H9 (cell line): Measurements from ENCODE around the gene IFI27. TPM values are rescaled to one million over a fixed set of nuclear protein-coding genes. Genes with fewer than 3 reads are reported as not detected.

Source experiments
- DNase-seq: peaks from one replicate; pipeline ENCODE4 v3.0.0-alpha.2; 2017
- H2AFZ ChIP-seq: one replicate; pipeline ENCODE4 v1.6.1; 2013; ENCODE audit warnings: mild to moderate bottlenecking, low read length, control low read depth, moderate library complexity
- H2AK5ac ChIP-seq: 2 replicates; pipeline ENCODE4 v1.6.1; 2013; ENCODE audit warnings: low read length, control low read depth, mixed read lengths; ENCODE audit not compliant: insufficient read length
- H2BK120ac ChIP-seq: one replicate; pipeline ENCODE4 v1.6.1; 2013; ENCODE audit warnings: low read depth, mild to moderate bottlenecking, low read length, control low read depth, inconsistent platforms; ENCODE audit not compliant: poor library complexity, severe bottlenecking
- H2BK12ac ChIP-seq: 2 replicates; pipeline ENCODE4 v1.6.1; 2013; ENCODE audit warnings: low read length, control low read depth, mixed read lengths, low read depth; ENCODE audit not compliant: insufficient read length
- H2BK15ac ChIP-seq: 2 replicates; pipeline ENCODE4 v1.6.1; 2013; ENCODE audit warnings: low read depth, low read length, control low read depth
- H2BK20ac ChIP-seq: one replicate; pipeline ENCODE4 v1.6.1; 2013; ENCODE audit warnings: low read depth, mild to moderate bottlenecking, low read length, control low read depth, inconsistent platforms; ENCODE audit not compliant: poor library complexity, severe bottlenecking
- H2BK5ac ChIP-seq: 2 replicates; pipeline ENCODE4 v1.6.1; 2013; ENCODE audit warnings: low read length, control low read depth, mixed read lengths; ENCODE audit not compliant: insufficient read length
- H3K14ac ChIP-seq: 2 replicates; pipeline ENCODE4 v1.6.1; 2013; ENCODE audit warnings: low read length, control low read depth; ENCODE audit not compliant: insufficient read depth
- H3K18ac ChIP-seq: 2 replicates; pipeline ENCODE4 v1.6.1; 2013; ENCODE audit warnings: low read depth, mild to moderate bottlenecking, mixed read lengths, low read length, control low read depth; ENCODE audit not compliant: insufficient read length
- H3K23ac ChIP-seq: 2 replicates; pipeline ENCODE4 v1.6.1; 2013; ENCODE audit warnings: low read length, control low read depth, mixed read lengths, low read depth; ENCODE audit not compliant: insufficient read length
- H3K23me2 ChIP-seq: 2 replicates; pipeline ENCODE4 v1.6.1; 2013; ENCODE audit warnings: low read depth, mild to moderate bottlenecking, mixed read lengths, low read length, control low read depth; ENCODE audit not compliant: insufficient read length, poor library complexity, severe bottlenecking
- H3K27ac ChIP-seq: 2 replicates; pipeline ENCODE4 v1.5.1; 2013; ENCODE audit warnings: low read length, control low read depth, mixed read lengths, low read depth; ENCODE audit not compliant: insufficient read length
- H3K27me3 ChIP-seq: 2 replicates; pipeline ENCODE4 v1.6.1; 2013; ENCODE audit warnings: low read length, control low read depth, inconsistent platforms; ENCODE audit not compliant: insufficient read depth
- H3K4ac ChIP-seq: 2 replicates; pipeline ENCODE4 v1.6.1; 2013; ENCODE audit warnings: low read depth, mild to moderate bottlenecking, control low read depth, inconsistent platforms, low read length, moderate library complexity
- H3K4me1 ChIP-seq: 2 replicates; pipeline ENCODE4 v1.6.1; 2013; ENCODE audit warnings: low read length, control low read depth, inconsistent platforms; ENCODE audit not compliant: insufficient read depth
- H3K4me2 ChIP-seq: 2 replicates; pipeline ENCODE4 v1.6.1; 2013; ENCODE audit warnings: low read length, control low read depth, mixed read lengths; ENCODE audit not compliant: insufficient read length, insufficient read depth
- H3K56ac ChIP-seq: 2 replicates; pipeline ENCODE4 v1.6.1; 2013; ENCODE audit warnings: low read depth, mild to moderate bottlenecking, mixed read lengths, low read length, control low read depth; ENCODE audit not compliant: insufficient read length
- H3K79me1 ChIP-seq: 2 replicates; pipeline ENCODE4 v1.6.1; 2013; ENCODE audit warnings: low read depth, mild to moderate bottlenecking, moderate library complexity, low read length, control low read depth, inconsistent platforms; ENCODE audit not compliant: insufficient read depth, poor library complexity, severe bottlenecking
- H3K79me2 ChIP-seq: 2 replicates; pipeline ENCODE4 v1.6.1; 2013; ENCODE audit warnings: low read length, control low read depth, inconsistent platforms; ENCODE audit not compliant: insufficient read depth
- H3K9ac ChIP-seq: 2 replicates; pipeline ENCODE4 v1.6.1; 2013; ENCODE audit warnings: low read length, control low read depth, mixed read lengths; ENCODE audit not compliant: insufficient read length; ENCODE audit errors: extremely low read depth
- H3K9me3 ChIP-seq: one replicate; pipeline ENCODE4 v1.6.1; 2013; ENCODE audit warnings: low read depth, low read length, inconsistent platforms; ENCODE audit not compliant: control insufficient read depth
- H3T11ph ChIP-seq: one replicate; pipeline ENCODE4 v1.6.1; 2013; ENCODE audit warnings: mild to moderate bottlenecking, low read length, control low read depth, inconsistent platforms
- H4K20me1 ChIP-seq: one replicate; pipeline ENCODE4 v1.6.1; 2013; ENCODE audit not compliant: control insufficient read depth, insufficient read length, insufficient read depth
- H4K5ac ChIP-seq: 2 replicates; pipeline ENCODE4 v1.6.1; 2013; ENCODE audit warnings: low read depth, mild to moderate bottlenecking, mixed read lengths, low read length, control low read depth; ENCODE audit not compliant: insufficient read length
- H4K8ac ChIP-seq: replicated peaks from 2 replicates; pipeline ENCODE4 v1.6.1; 2013; ENCODE audit warnings: low read length, control low read depth, mixed read lengths, low read depth; ENCODE audit not compliant: insufficient read length
- H4K91ac ChIP-seq: 2 replicates; pipeline ENCODE4 v1.6.1; 2013; ENCODE audit warnings: low read depth, mild to moderate bottlenecking, moderate library complexity, mixed read lengths, low read length, control low read depth; ENCODE audit not compliant: insufficient read length
- H3K27ac Mint-ChIP-seq, 3 experiments: 2 replicates in 2 of 3; 3 replicates in 1 of 3; pipeline ENCODE4 v1.8.0; 2020 to 2021; ENCODE audit warnings: mixed read lengths in 3 of 3, mild to moderate bottlenecking in 1 of 3, moderate library complexity in 1 of 3
- H3K27me3 Mint-ChIP-seq: 2 replicates; pipeline ENCODE4 v1.8.0; 2021; ENCODE audit warnings: low read depth, mild to moderate bottlenecking, moderate library complexity, mixed read lengths
- H3K36me3 Mint-ChIP-seq, 3 experiments: 2 replicates in 2 of 3; 3 replicates in 1 of 3; pipeline ENCODE4 v1.8.0; 2020 to 2021; ENCODE audit warnings: low read depth in 3 of 3, mixed read lengths in 3 of 3; ENCODE audit not compliant: insufficient read depth in 1 of 3
- H3K4me1 Mint-ChIP-seq, 2 experiments: 2 replicates each; pipeline ENCODE4 v1.8.0; 2020; ENCODE audit warnings: mixed read lengths in 2 of 2
- H3K4me3 Mint-ChIP-seq, 2 experiments: 2 replicates in 1 of 2; 3 replicates in 1 of 2; pipeline ENCODE4 v1.8.0; 2020 to 2021; ENCODE audit warnings: mild to moderate bottlenecking in 2 of 2, mixed read lengths in 2 of 2, moderate library complexity in 1 of 2
- H3K9me3 Mint-ChIP-seq, 2 experiments: 2 replicates in 1 of 2; 3 replicates in 1 of 2; pipeline ENCODE4 v1.8.0; 2020; ENCODE audit warnings: mild to moderate bottlenecking in 2 of 2, mixed read lengths in 2 of 2, moderate library complexity in 1 of 2
- WGBS: extraction: QIAGEN DNeasy Blood & Tissue Kit; methylation state at CpG from one replicate; pipeline ENCODE4 v1.1.7; 2013; ENCODE audit warnings: missing lambda C conversion rate, low lambda C conversion rate, mixed read lengths; ENCODE audit not compliant: insufficient read length; ENCODE audit errors: extremely low coverage; 5-methylcytosine and 5-hydroxymethylcytosine counted together
- total RNA-seq: library from RNA; stranded (reverse); gene quantifications from 2 replicates; pipeline ENCODE4 v1.2.1, GENCODE V29; 2021
- TF ChIP-seq, protein P1 (sequence below): fragments of 200-600 bp; sonication (generic); conservative IDR thresholded peaks from 3 replicates; pipeline ENCODE4 v1.8.0; 2021; ENCODE audit warnings: antibody characterized with exemption, mild to moderate bottlenecking

The IFI27 gene
- total RNA-seq, 1 experiment from 2014 or later, result 1.7 TPM

DNA sequence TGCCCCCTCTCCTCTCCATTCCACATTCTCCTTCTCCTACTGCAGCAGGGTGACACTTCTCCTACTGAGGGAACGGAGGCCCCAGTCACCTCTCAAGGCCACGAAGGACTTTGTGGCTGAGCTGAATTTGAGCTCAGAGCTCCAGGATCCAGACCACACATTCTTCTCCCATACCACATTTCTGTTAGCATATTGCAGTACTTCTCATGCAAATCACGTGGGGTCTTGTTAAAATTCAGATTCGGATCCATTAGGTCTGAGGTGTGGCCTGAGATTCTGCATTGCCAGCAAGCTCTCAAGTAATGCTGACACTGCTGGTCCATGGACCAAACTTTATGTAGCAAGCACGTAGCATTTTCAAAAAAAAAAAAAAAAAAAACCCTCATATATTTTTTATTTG, 28.5 kb downstream of the IFI27 start:
- no peak overlapping the region for H3K4me2 ChIP-seq
- no peak overlapping the region for H2BK12ac ChIP-seq
- H3K79me1 ChIP-seq, result no peaks in the 10 kb centered on the region
- H2AFZ ChIP-seq, result no peak overlapping the region
- H2BK15ac ChIP-seq, result no peak overlapping the region
- H3K4me3 Mint-ChIP-seq, result no peak overlapping the region
- H3K4me1 Mint-ChIP-seq, result peaks cover 16 to 18% of the 10 kb centered on the region in 2 experiments
- H4K91ac ChIP-seq, result no peak overlapping the region
- no peak overlapping the region for H4K8ac ChIP-seq
- H3K79me2 ChIP-seq, result no peaks in the 10 kb centered on the region
- H2BK5ac ChIP-seq, result no peak overlapping the region
- no CpG with 5 or more reads among the region's 5 CpGs for WGBS
- no peak overlapping the region for H3K56ac ChIP-seq
- peaks cover 0 to 18% (median 6%) of the 10 kb centered on the region in 3 experiments; a peak in 4 of 7 replicates for H3K36me3 Mint-ChIP-seq
- H3K27ac ChIP-seq, result no peak overlapping the region
- H2BK20ac ChIP-seq, result no peak overlapping the region
- H3K9ac ChIP-seq, result no peak overlapping the region
- TF ChIP-seq, protein P1, sequence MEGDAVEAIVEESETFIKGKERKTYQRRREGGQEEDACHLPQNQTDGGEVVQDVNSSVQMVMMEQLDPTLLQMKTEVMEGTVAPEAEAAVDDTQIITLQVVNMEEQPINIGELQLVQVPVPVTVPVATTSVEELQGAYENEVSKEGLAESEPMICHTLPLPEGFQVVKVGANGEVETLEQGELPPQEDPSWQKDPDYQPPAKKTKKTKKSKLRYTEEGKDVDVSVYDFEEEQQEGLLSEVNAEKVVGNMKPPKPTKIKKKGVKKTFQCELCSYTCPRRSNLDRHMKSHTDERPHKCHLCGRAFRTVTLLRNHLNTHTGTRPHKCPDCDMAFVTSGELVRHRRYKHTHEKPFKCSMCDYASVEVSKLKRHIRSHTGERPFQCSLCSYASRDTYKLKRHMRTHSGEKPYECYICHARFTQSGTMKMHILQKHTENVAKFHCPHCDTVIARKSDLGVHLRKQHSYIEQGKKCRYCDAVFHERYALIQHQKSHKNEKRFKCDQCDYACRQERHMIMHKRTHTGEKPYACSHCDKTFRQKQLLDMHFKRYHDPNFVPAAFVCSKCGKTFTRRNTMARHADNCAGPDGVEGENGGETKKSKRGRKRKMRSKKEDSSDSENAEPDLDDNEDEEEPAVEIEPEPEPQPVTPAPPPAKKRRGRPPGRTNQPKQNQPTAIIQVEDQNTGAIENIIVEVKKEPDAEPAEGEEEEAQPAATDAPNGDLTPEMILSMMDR, result no peak
- no peak overlapping the region for H3K18ac ChIP-seq
- H3T11ph ChIP-seq, result no peak overlapping the region
- H4K20me1 ChIP-seq, result no peaks in the 10 kb centered on the region
- no peak overlapping the region for H2BK120ac ChIP-seq
- no peak for DNase-seq
- no peak overlapping the region for H3K14ac ChIP-seq
- H3K27me3 ChIP-seq, result no peaks in the 10 kb centered on the region
- H3K23me2 ChIP-seq, result peaks cover 2% of the 10 kb centered on the region
- H3K23ac ChIP-seq, result no peak overlapping the region
- peaks cover 4% of the 10 kb centered on the region; the same call in 1 of the 2 replicates for H3K4me1 ChIP-seq
- H4K5ac ChIP-seq, result no peak overlapping the region
- H3K9me3 ChIP-seq, result no peaks in the 10 kb centered on the region
- H3K27ac Mint-ChIP-seq, result no peak overlapping the region
- H3K27me3 Mint-ChIP-seq, result peaks cover 12% of the 10 kb centered on the region
- H3K9me3 Mint-ChIP-seq, result peaks cover 14 to 15% of the 10 kb centered on the region in 2 experiments
- no peak overlapping the region for H3K4ac ChIP-seq
- no peak overlapping the region for H2AK5ac ChIP-seq
